ENCODE data around the gene PRKCA.
A peak's percentile ranks its signal among the peaks of the same experiment; 100 is the strongest.

PRKCA gene

DNA sequence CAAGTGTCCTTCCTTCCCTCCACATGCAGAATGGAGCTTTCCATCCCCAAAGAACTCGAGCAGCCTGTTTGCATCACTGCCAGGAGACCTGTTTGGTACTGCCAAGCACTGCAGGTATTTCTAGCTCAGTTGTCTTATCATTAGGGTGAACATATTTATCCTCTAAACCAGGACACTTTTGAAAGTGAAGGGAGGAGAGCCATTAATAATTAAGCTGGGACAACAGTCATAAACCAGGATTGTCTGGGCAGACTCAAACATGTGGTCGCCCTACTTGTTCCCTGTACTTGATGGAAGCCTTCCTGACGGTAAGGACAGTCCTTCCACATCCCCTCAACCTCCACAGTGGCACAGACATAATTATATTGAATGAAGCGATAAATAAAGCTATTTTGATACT lies 67.4 kb downstream of the PRKCA start:
- in situ Hi-C loops (cut with HindIII; ENCODE audit: low pct_ligation_motif_present, low pct_unique_long_range_greater_than_20kb, low sequenced_read_pairs) = no loop called here
- peak; percentile 50 for DNase-seq

DNA sequence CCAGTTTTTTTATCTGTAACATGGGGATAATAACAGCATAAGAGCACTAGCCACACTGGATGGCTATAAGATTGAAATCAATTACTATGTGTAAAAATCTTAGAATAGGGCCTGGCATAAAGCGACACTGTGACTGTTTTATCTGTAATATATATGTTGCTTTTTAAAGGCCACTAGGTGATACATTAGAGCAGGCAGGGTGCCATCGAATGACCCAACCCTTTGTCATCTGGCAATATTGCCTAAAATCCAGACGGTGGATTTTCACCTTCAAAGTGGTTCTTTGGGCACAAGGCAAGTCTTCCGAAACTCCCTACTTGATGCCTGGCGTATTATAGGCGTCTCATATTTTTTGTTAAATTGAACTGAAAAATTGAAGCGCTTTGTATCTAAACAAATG lies 69.1 kb downstream of the PRKCA start:
- in situ Hi-C loops (cut with HindIII; ENCODE audit: low pct_ligation_motif_present, low pct_unique_long_range_greater_than_20kb, low sequenced_read_pairs) = no loop called here
- DNase-seq = no peak

DNA sequence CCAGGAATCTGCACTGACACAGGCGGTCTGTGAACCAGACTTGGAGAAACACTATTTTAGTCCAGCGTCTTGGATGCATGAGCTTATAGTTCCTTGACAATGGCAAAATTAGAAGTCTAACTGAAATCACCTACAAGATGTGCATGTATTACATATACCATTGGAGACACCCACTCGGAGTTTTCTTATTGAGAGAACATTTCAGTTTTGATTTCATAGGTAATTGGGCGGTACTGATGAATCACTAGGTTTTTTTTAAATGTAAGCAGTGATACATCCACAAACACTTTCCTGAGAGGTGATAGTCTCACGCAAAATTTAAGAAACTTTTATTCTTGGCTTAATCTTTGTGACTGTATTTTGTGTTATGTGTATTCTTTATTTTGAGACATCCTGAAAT lies 69.8 kb downstream of the PRKCA start:
- no peak for DNase-seq
- in situ Hi-C loops (cut with HindIII; ENCODE audit: low pct_ligation_motif_present, low pct_unique_long_range_greater_than_20kb, low sequenced_read_pairs) = no loop called here

DNA sequence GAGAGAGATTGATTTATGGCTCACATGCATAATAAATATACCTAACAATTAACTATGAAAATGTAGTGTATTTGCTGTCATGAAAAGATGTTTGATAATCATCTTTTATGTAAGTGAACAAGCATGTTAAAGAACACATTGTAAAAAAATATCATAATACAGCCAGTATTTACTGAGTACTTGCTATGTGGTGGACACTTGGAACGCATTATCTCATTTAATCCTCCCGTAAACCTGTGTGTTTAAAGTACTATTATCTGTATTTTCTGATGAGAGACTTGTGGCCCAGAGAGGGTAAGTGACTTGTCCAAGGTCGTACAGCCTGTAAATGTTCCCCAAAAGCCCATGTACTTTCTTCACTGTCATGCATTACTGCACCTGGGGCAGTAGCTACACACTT lies 70.7 kb downstream of the PRKCA start:
- no peak for DNase-seq

DNA sequence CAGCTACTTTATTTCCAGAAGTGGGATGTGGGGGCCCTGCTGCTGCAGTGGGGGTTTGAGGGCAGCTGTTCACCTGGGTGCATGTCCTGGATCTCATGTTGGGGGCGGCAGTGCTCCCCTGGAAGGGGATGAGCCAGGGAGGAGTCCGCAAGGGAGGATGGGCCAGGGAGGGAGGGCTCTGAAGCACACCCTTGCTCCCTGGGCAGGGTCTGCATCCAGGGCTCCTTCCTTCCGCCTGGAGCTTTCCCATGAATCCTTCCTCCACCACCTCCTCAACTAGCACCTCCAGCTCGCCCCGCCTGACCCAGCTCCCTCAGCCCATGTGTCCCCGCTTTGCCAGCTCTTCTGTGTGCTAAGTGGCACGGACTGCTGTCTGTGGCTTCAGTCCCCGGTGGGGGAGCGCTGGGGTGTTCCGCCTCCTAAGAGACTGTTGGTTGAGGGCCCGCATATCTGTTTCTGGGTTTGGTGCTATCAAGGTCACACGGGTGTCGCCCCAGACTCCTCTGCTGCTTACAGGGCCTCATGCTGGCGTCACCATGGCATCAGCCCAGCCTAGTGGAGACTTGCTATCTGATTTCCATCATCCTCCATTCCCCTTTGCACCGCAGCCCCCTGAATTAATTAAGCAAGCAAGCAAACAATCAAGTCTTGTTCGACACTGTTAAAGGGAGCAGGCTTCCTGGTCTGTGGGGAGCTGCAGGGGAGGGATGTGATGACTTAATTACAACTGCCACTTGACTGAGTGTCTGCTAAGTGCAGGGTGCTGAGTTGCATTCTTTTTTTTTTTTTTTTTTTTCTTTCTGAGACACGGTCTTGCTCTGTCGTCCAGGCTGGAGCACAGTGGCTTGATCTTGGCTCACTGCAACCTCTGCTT lies 71.8 kb downstream of the PRKCA start:
- in situ Hi-C loops (cut with HindIII; ENCODE audit: low pct_ligation_motif_present, low pct_unique_long_range_greater_than_20kb, low sequenced_read_pairs) = no loop called here
- no peak for DNase-seq

More for the DNA sequence above, 70.7 kb downstream of the PRKCA start:
- in situ Hi-C loops (cut with HindIII; ENCODE audit: low pct_ligation_motif_present, low pct_unique_long_range_greater_than_20kb, low sequenced_read_pairs) = no loop called here

DNA sequence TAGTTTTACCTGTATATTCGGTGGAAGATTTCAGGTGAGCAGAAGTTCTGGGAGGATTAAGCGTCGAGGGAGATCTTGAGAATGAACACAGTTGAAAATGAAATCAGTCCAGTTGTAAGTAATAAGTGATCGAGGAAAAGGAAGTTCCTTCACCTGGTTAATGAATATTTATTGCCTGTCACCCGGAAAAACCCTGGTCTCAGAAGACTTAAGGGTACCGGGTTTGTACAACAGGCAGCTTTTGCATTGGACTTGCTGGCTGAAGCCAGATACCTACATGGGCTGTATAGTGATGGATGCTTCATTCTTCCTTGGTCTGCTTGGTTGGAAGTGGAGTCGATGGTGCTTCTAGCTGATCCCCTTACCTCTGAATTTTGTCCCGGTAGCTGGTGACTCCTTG lies 72.7 kb downstream of the PRKCA start:
- DNase-seq = no peak
- in situ Hi-C loops (cut with HindIII; ENCODE audit: low pct_ligation_motif_present, low pct_unique_long_range_greater_than_20kb, low sequenced_read_pairs) = no loop called here

DNA sequence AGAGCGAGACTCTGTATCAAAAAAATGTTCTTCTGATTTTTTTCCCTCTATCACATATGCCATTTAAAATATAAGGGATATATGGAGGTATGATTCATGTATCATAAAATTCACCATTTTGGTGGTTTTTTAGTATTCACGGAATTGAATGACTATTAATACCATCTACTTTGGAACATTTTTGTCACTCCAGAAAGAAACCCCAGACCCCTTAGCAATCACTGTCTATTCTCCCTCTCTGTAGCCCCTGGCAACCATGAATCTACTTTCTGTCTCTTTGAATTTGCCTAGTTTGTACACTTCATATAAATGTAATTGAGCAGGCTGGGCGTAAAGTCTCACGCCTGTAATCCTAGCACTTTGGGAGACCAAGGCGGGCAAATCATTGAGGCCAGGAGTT lies 75.9 kb downstream of the PRKCA start:
- in situ Hi-C loops (cut with HindIII; ENCODE audit: low pct_ligation_motif_present, low pct_unique_long_range_greater_than_20kb, low sequenced_read_pairs) = no loop called here
- DNase-seq = no peak

DNA sequence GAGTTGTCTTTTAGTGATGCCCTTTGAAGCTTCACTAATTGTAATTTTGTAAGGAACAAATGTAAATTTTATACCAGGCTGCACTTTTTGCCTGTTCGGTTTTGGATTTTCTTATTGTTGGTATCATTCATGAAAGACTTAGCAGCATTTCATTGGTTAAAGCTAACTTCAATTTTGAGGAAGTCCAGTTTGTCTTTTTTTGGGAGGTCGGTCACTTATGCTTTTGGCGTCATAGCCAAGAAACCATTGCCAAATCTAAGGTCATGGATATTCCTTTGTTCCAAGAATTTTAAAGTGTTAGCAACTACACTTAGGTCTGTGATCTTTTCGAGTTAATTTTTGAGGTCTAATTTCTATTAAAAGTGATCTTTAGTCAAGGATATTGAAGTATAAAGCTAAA lies 77.1 kb downstream of the PRKCA start:
- in situ Hi-C loops (cut with HindIII; ENCODE audit: low pct_ligation_motif_present, low pct_unique_long_range_greater_than_20kb, low sequenced_read_pairs) = no loop called here
- no peak for DNase-seq

DNA sequence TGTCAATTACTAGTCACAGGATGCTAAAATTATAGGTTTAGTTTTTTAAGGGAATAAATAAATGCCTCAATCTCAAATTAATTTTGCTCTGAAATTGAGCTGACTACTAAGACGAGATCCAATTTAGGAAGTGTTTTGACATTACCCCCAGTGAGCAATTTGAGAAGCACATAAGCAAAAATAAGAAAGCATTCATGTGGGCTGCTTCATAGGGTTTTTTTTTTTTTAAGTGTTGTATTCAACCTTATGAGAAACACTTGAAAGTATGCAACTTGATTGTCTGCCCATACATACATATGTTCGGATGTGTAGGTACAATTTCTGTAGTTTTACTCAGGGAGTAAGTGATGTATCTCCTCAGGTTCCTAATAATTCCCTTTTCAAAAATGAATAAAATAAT lies 77.6 kb downstream of the PRKCA start:
- in situ Hi-C loops (cut with HindIII; ENCODE audit: low pct_ligation_motif_present, low pct_unique_long_range_greater_than_20kb, low sequenced_read_pairs) = no loop called here
- no peak for DNase-seq

DNA sequence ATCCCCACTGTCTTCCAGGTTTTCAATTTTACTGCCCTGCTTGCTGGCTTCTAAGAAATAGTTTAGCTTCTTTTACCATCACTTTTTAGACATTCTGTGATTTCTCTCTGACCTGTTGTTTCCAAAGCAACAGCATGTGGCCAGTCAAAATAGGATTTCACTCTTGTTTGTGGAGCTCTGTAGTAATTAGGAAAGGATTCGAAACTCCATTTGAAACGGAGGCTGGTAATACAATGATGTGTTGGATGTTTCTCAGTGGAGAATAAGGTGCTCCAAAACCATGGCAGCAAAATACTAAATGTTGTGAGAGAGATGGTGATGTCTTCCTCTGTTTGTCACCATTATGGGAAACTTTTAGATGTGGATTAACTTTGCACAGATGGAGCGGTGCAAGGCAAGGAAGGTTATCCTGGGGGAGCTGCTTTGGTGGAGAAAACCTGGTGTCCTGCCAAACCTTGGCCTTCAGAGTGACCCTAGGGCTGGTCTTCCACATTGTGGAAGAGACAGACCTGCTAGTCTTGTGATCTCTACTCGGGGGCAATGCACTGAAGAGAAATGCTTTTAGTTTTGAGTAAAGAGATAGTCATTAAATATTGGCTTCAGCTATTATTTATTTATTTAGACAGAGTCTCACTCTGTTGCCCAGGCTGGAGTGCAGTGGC lies 79.4 kb downstream of the PRKCA start:
- in situ Hi-C loops (cut with HindIII; ENCODE audit: low pct_ligation_motif_present, low pct_unique_long_range_greater_than_20kb, low sequenced_read_pairs) = no loop called here
- DNase-seq = no peak

DNA sequence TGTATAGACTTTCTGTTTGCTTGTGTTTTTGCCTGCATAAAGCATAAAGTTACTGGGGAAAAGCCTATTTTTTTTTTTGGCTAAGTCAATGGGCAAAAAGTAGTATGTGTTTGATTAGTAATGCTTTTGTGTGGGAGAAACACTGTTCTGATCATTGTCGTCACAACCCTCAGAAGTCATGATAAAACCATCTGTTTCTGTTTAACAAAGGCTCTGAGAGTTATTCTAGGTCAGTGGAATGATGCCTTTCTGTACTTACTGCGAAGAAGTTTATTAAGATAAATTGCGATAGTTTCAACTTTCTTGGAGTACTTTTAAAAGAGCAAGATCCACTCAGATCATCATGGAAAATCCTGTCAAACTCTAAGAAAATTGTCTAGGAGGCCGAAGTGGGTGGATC lies 80.9 kb downstream of the PRKCA start:
- in situ Hi-C loops (cut with HindIII; ENCODE audit: low pct_ligation_motif_present, low pct_unique_long_range_greater_than_20kb, low sequenced_read_pairs) = no loop called here
- no peak for DNase-seq

DNA sequence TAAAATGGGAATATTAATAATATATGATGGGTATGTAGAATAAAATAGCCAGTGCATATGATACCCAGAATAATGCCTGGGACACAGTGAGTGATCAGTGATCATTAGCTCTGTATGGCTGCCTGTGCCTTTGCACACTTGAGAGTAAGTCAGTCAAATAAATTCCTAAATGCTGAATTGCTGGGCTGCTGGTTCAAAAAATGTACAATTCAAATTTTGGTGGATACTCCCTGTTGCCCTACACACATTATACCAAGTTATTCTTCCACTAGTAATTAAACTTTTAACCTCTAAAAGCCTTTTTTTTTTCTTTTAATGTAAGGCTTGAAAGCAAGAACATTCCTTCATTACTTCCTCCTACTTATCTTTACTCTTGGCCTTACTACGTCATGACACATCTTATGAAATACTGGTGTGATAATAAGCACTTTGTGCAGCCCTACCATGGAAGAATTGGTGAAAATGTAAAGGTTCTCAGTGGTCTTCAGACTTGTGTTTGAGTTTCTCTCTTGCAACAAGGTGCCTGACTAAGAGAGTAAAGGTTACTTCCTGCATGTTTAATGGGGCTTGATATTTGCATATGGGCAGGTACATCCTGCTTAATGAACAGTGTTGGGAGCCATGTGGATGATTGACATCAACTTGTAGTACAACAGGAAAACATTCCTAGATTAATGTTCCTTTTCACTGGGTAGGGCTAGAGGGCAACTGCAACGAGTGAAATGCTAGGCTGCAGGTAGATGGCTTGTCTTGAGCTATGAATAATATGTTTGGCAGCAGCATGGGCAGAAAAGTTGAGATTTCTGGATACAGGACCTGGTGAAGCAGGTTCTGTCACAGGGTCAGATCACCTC lies 84.3 kb downstream of the PRKCA start:
- DNase-seq = no peak
- in situ Hi-C loops (cut with HindIII; ENCODE audit: low pct_ligation_motif_present, low pct_unique_long_range_greater_than_20kb, low sequenced_read_pairs) = no loop called here

DNA sequence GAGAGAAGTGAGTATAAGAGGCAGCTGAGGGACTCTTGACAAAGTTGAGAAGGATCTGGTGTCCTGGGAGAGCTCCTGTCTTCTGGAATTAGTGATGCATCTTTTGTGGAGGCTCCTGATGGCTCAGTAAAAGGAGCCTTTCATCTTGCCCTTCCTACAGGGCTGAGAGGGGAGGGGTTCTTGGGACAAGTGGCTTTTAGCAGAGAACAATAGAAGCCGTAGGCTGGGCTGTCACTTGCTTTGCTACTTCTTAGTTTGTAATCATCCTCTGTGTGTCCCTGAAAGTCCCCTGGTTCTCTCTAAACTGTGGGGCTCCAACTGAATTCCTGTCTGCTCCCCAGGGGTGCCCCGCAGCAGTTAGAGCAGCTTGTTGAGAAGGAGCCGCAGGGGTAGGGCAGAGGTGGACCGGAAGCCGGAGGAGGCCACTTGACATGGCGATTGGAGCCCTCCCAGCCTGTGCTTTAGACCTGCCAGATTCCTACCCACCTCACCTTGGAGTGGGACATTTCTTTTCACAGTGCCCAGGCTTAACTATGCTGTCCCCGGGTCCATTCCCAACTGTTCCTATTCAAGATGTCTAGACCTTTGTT lies 85.1 kb downstream of the PRKCA start:
- in situ Hi-C loops (cut with HindIII; ENCODE audit: low pct_ligation_motif_present, low pct_unique_long_range_greater_than_20kb, low sequenced_read_pairs) = no loop called here
- no peak for DNase-seq

DNA sequence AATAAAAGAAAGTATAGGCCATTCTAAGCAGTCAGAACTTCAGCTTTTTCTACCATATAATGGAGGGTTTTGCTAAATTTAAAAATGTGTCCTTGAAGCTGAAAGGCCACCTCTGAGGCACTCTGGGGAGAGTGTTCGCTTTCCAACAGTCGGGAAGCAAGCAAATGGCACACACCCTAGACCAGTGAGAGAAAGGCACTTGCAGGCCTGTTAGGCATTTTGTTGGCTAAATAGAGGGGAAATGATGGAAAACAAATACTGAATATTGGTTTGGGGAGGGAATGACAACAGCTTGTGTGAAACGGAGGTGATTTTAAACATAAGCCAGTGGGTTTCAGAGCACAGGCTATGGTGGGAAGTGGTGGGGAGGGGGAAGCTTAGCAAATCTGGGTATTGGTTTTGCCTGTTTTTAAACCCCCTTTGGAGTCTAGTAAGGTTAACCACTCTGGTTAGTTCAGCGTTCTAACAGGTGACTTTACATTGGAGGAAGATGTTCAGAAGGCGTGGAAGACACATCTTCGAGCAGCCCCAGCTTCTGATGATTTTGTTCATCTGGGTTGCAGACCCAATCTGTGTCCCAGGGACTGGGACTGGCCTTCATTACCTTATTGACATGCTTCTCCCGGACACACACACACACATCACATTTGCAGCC lies 90.5 kb downstream of the PRKCA start:
- in situ Hi-C loops (cut with HindIII; ENCODE audit: low pct_ligation_motif_present, low pct_unique_long_range_greater_than_20kb, low sequenced_read_pairs) = no loop called here
- no peak for DNase-seq

DNA sequence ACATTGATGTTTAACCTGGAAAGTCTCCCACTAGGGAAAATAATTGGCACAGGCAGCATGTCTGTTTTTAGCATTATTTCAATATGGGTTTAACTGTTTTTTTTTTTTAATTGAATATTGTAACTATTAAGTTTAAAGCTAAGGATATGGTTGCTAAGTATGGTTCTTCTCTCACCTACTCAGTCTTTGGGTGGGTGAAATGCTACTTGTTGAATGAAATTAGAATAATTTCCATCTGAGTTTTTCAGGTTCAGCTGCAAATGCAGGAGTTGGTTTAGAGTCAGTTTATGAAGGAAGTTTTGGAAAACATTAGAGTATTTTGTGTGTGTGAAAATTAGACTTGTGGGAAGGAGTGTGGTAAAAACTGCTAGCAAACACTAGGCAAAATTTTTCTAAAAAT lies 93.5 kb downstream of the PRKCA start:
- in situ Hi-C loops (cut with HindIII; ENCODE audit: low pct_ligation_motif_present, low pct_unique_long_range_greater_than_20kb, low sequenced_read_pairs) = no loop called here

DNA sequence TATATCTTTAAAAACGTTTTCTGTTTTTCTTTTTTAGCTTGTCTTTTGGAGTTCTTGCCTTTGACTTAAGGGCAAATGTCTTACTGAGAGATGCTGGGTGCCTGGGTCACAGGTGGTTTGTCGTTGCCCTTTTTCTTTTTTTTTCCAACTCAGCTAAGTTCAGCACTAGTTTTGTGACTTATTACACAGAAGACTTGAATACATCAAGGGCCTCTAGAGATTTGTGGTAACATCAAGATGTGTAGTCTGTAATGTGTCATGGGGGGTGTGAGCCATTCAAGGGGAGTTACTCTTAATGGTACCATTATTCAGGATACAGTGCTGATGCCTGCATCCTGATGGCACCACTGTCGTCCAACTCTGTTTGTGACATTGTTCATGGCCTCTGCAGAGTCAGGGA lies 95.1 kb downstream of the PRKCA start:
- in situ Hi-C loops (cut with HindIII; ENCODE audit: low pct_ligation_motif_present, low pct_unique_long_range_greater_than_20kb, low sequenced_read_pairs) = no loop called here
- DNase-seq = no peak

More for the DNA sequence above, 93.5 kb downstream of the PRKCA start:
- DNase-seq = no peak

DNA sequence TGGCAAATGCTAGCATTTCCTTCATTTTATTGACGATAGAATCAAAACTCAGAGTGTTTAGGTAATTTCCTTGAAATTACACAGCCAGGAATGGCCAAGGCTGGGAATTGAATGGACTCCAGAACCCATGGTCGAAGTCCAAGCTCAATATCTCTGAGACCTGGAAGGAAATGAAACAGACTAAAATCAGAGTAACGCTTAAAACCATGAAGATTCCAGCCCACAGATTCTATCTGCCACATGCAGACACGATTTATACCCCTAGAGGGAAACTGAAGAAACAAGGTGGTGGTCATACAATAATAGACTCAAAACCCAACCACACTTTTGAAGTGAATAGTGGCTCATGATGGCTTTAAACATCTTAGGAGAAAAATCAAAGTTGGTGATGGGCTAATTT lies 95.6 kb downstream of the PRKCA start:
- in situ Hi-C loops (cut with HindIII; ENCODE audit: low pct_ligation_motif_present, low pct_unique_long_range_greater_than_20kb, low sequenced_read_pairs) = no loop called here

DNA sequence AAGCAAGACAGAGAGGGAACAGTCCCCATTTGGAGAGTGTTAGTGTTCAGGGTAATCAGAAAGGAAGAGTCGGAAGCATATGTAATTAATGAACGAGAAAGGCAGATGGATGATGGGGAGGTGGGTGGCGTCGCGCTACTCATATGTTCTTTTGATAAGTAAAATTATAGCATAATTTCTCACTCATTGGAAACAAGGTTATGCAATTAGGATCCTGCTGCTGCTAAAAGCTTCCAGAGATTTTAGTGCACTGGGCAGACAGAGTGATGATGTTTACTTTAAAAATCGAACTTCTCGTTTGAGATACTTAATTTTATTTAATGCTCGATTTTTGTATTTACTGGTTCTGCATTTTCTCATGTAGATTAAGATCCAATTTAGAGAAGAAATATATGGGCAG lies 96.2 kb downstream of the PRKCA start:
- no peak for DNase-seq
- in situ Hi-C loops (cut with HindIII; ENCODE audit: low pct_ligation_motif_present, low pct_unique_long_range_greater_than_20kb, low sequenced_read_pairs) = no loop called here

More for the DNA sequence above, 95.6 kb downstream of the PRKCA start:
- DNase-seq = no peak

All from ACHN (cell line).